ACC112 (cell line): ENCODE results near the gene TEX13B.
"Not testable (repeated sequence)": the region's sequence is repeated elsewhere in the genome, so short reads cannot be mapped to it uniquely, and the experiment has no call there.

ENCODE experiments used
- H2AFZ ChIP-seq: fragments of 200-600 bp; sonication (generic); one replicate; pipeline ENCODE4 v1.6.0; 2017; ENCODE audit warnings: antibody characterized with exemption, low read length; ENCODE audit not compliant: unreplicated experiment
- H3K27ac ChIP-seq: fragments of 200-600 bp; sonication (generic); 2 replicates; pipeline ENCODE4 v1.5.1; 2014; ENCODE audit warnings: low read depth, mild to moderate bottlenecking, antibody characterized with exemption, low read length, moderate library complexity
- H3K27me3 ChIP-seq: fragments of 200-600 bp; sonication (generic); 2 replicates; pipeline ENCODE4 v1.6.1; 2014; ENCODE audit warnings: mild to moderate bottlenecking, antibody characterized with exemption, low read length, moderate library complexity, mixed read lengths; ENCODE audit not compliant: insufficient read depth
- H3K36me3 ChIP-seq: fragments of 200-600 bp; sonication (generic); 2 replicates; pipeline ENCODE4 v1.6.1; 2016; ENCODE audit warnings: mild to moderate bottlenecking, antibody characterized with exemption, low read length, moderate library complexity, mixed read lengths; ENCODE audit not compliant: insufficient read depth
- H3K4me1 ChIP-seq: fragments of 200-600 bp; sonication (generic); one replicate; pipeline ENCODE4 v1.6.1; 2016; ENCODE audit warnings: low read length, mixed read lengths; ENCODE audit not compliant: insufficient read depth, unreplicated experiment, control insufficient read depth
- H3K4me3 ChIP-seq: fragments of 200-600 bp; sonication (generic); 2 replicates; pipeline ENCODE4 v1.5.1; 2014; ENCODE audit warnings: mild to moderate bottlenecking, low read depth, low read length
- H3K79me2 ChIP-seq: fragments of 200-600 bp; sonication (generic); one replicate; pipeline ENCODE4 v1.6.0; 2016; ENCODE audit warnings: low read length; ENCODE audit not compliant: control insufficient read depth, unreplicated experiment, insufficient read depth

TEX13B gene

DNA sequence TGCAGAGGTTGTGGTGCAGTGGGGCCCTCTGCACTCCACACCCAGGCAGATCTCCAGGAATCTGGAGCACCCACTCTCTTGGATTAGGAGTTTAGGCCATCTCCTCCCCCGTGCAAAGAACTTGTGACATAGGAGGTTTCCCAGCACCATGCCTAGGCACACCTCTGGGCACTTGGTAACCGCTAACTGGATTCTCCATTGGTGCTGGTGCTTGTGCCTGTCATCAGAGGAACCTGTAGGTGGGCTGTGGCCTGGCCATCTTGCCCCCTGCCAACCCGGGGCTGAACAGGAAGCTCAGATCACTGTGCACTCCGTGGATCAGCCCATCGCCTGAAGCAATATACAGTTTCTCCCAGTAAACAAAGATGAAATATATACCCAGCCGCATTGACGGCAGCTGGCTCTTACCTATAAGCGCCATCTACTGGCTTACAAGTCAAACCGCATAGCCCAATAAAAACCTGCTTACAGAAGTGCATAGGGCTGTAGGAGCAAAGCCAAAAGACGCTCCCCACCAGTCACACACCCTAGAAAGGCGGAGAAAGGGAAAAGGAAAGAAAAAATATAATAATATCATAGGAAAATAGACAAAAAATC lies 19.1 kb upstream of the TEX13B start:
- Histone ChIP-seq H2AFZ (no peak overlapping the region), H3K27me3 (0 out of 2 replicates have a peak, but pooled peaks cover 10% of the 10 kb centered on the region), H3K4me1 (no peaks in the 10 kb centered on the region), H3K4me3 (no peak overlapping the region), H3K36me3 (no peaks in the 10 kb centered on the region), H3K27ac (no peak overlapping the region), H3K79me2 (no peaks in the 10 kb centered on the region)

DNA sequence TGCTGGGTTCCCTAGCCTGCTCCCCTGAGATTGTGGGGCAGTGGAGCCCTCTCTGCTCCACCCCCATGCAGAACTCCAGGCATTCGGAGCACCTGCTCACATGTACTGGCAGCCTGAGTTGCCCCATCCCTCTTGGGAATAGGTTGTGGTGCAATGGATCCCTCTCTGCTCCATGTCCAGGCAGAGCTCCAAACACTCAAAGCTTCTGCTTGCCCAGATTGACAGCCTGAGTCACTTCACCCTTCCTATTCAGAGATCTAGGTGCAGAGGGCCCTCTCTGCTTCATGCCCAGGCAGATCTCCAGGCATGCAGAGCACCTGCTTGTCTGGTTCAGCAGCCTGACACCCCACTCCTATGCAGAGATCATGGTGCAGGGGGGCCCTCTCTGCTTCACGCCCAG lies 18.6 kb upstream of the TEX13B start:
- Histone ChIP-seq H3K79me2 (no peaks in the 10 kb centered on the region), H3K27ac (no peak overlapping the region), H2AFZ (no peak overlapping the region), H3K4me1 (no peaks in the 10 kb centered on the region), H3K36me3 (no peaks in the 10 kb centered on the region), H3K4me3 (no peak overlapping the region), H3K27me3 (0 out of 2 replicates have a peak, but pooled peaks cover 4% of the 10 kb centered on the region)

DNA sequence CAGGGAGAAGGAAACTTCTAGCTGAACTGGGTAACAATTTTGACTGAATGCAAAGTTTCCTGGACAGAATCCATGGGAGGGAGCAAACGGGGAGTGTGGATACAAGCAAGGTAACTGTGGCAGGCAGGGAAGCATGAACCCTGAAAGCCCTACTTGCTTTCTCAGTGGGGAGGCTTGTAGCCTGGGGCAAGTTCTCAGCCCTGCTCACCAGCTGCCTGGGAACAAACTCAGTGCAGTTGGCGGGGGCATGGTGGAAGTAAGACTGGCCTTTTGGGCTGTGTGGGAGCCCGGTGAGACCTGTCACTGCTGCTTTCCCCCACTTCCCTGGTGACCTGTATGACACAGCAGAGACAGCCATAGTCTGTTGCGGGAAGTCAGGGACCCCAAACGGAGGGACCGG lies 14.0 kb upstream of the TEX13B start:
- no peaks in the 10 kb centered on the region for H3K36me3 ChIP-seq
- no peak overlapping the region for H3K4me3 ChIP-seq
- H3K27ac ChIP-seq, result no peak overlapping the region
- H3K27me3 ChIP-seq, result no peaks in the 10 kb centered on the region
- H3K4me1 ChIP-seq, result no peaks in the 10 kb centered on the region
- H2AFZ ChIP-seq, result no peak overlapping the region
- H3K79me2 ChIP-seq, result no peaks in the 10 kb centered on the region

DNA sequence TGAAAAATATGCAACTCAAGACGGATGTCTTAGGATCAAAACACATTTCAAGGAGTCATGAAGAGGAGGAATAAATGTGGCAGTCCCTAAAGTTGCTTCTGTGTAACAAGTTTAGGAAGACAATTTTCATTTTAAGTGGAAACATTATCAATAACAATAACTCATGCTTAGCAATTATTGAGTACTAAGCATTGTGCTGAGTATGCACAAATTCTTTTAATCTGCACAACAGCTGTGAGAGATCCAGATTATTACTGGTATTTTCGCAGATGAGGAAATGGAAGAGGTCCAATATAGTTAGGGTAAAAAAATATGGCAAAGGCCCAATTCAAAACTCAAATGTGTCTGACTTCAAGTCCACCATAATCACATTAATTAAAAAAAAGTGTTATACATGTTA lies 2.9 kb upstream of the TEX13B start:
- Histone ChIP-seq H3K27me3 (no peaks in the 10 kb centered on the region), H2AFZ (no peak overlapping the region), H3K4me1 (no peaks in the 10 kb centered on the region), H3K36me3 (no peaks in the 10 kb centered on the region), H3K4me3 (no peak overlapping the region), H3K27ac (no peak overlapping the region), H3K79me2 (no peaks in the 10 kb centered on the region)

DNA sequence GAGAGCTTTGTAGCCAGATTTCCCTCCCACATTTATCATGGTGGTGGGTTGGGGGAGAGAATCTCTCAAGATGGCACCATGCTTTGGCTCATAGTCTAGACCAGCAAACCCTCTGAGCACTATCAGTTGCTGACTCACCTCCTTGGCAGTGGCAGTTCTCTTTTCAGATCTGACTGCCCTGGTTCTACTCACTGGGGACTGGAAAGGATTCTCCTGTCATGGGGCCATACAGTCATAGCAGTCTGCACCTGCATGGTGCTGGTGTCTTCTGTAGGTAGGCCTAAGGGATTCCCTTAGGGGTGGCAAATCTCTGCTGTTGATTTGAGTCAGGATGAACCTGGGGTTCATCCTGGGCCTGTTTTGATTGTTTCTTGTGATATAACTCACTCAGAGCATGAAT lies 2.6 kb downstream of the TEX13B start:
- Histone ChIP-seq H3K4me1 (no peaks in the 10 kb centered on the region), H2AFZ (no peak overlapping the region), H3K79me2 (no peaks in the 10 kb centered on the region), H3K4me3 (no peak overlapping the region), H3K36me3 (no peaks in the 10 kb centered on the region), H3K27ac (no peak overlapping the region), H3K27me3 (no peaks in the 10 kb centered on the region)

DNA sequence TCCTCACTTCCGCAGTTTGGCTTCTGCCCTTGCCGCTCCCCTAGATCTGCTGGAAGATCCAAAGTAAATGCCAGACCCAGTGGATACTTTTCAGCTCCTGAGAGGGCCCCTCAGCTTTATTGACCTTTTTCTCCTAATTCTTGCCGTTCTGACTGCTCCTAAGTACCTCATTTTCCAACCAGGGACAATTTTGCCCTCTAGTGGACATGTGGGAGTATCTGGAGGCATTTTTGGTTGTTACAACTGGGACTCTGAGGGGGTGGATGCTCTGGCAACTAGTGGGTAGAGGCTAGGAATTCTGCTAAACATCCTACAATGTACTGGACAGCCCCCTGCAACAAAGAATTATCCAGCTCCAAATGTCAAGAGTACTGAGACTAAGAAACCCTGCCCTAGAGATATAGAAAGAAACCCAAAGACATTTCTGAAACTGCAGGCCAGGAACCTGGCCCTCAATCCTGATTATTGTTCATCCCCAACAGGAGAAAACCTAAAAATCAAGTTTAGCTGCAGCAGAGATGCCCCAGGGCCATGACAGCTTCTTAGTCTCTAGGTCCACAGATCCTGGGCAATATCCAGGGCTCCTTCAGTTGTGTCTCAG lies 3.4 kb downstream of the TEX13B start:
- Histone ChIP-seq H3K36me3 (no peaks in the 10 kb centered on the region), H3K27me3 (no peaks in the 10 kb centered on the region), H2AFZ (no peak overlapping the region)

DNA sequence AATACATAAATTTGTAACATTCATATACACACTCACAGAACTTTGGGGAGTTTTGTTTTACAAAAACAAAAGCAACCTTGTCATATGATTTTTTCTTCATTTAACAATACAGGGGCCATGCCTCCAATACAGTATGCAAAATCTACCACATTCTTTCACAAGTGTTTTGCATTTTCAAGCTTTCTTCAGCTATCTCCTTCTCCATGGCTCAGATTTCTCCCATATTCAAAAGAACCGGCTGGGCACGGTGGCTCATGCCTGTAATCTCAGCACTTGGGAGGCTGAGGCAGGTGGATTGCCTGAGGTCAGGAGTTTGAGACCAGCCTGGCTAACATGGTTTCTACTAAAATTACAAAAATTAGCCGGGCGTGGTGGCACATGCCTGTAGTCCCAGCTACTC lies 4.1 kb downstream of the TEX13B start:
- H3K27me3 ChIP-seq, result no peaks in the 10 kb centered on the region
- H3K27ac ChIP-seq, result no peak overlapping the region
- no peaks in the 10 kb centered on the region for H3K79me2 ChIP-seq

More for the DNA sequence above, 3.4 kb downstream of the TEX13B start:
- no peak overlapping the region for H3K27ac ChIP-seq
- H3K4me1 ChIP-seq, result no peaks in the 10 kb centered on the region
- no peak overlapping the region for H3K4me3 ChIP-seq
- no peaks in the 10 kb centered on the region for H3K79me2 ChIP-seq

DNA sequence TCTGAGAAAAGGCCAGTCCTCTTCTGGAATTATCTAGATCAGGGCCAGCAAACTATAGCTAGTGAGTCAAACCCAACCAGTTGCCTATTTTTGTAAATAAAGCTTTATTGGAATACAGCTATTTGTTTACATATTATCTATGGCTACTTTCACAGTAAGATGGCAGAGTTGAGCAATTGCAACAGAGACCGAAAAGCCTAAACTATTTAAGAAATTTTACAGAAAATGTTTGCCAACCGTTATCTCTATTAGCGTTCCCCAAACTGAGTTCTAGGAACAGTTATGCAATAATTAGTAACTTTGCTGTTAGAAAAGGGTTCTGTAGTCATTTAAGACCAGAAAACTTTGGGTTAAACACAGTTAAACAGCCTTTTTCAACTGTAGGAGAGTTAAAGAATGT lies 10.5 kb downstream of the TEX13B start:
- Histone ChIP-seq H2AFZ (no peak overlapping the region), H3K27ac (no peak overlapping the region), H3K4me3 (no peak overlapping the region), H3K79me2 (no peaks in the 10 kb centered on the region), H3K4me1 (no peaks in the 10 kb centered on the region), H3K36me3 (no peaks in the 10 kb centered on the region), H3K27me3 (no peaks in the 10 kb centered on the region)

More for the DNA sequence above, 4.1 kb downstream of the TEX13B start:
- H3K4me1 ChIP-seq, result no peaks in the 10 kb centered on the region
- no peaks in the 10 kb centered on the region for H3K36me3 ChIP-seq
- no peak overlapping the region for H2AFZ ChIP-seq
- H3K4me3 ChIP-seq, result no peak overlapping the region

DNA sequence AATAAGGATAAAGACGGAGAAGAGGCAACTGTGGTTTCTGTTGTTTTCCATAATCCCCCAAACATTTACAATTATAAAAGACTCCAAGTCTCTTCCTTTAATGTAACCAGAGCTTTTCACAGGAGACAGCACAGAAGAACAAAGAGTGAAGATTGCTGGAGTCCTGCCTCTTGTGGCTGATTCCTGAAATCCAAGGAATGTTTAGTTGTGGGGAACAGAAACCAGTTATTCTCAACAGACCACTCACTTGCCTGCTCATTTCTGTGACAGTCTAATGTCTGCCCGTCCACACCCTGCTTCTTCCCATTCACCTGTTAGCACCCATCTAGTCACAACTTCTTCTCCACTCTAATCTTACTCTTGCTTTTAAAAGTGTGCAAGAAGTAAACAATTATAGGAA lies 12.1 kb downstream of the TEX13B start:
- H2AFZ ChIP-seq, result no peak overlapping the region

DNA sequence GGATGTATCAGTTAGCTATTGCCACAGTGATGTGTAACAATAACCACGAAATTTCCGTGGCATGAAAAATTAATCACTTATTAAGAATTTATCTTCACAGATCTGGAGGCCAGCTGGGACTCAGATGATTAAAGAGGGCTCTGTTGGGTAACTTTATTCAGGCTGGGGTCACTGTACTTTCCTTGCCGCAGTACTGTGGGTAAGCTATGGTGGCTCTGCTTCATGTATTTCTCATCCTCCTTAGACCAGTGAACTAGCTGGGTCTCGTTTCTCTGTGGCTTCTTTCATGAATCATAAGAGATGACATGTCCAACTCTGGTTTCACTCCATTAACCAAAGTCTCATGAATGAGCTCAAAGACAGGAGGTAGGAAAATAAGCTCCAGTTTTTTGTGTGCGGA lies 13.5 kb downstream of the TEX13B start:
- Histone ChIP-seq H3K4me3 (no peak overlapping the region), H2AFZ (no peak overlapping the region), H3K27me3 (no peaks in the 10 kb centered on the region), H3K79me2 (no peaks in the 10 kb centered on the region), H3K36me3 (no peaks in the 10 kb centered on the region), H3K27ac (no peak overlapping the region), H3K4me1 (no peaks in the 10 kb centered on the region)

More for the DNA sequence above, 12.1 kb downstream of the TEX13B start:
- H3K79me2 ChIP-seq, result no peaks in the 10 kb centered on the region
- H3K27ac ChIP-seq, result no peak overlapping the region
- no peaks in the 10 kb centered on the region for H3K4me1 ChIP-seq
- H3K27me3 ChIP-seq, result no peaks in the 10 kb centered on the region
- no peaks in the 10 kb centered on the region for H3K36me3 ChIP-seq
- H3K4me3 ChIP-seq, result no peak overlapping the region

DNA sequence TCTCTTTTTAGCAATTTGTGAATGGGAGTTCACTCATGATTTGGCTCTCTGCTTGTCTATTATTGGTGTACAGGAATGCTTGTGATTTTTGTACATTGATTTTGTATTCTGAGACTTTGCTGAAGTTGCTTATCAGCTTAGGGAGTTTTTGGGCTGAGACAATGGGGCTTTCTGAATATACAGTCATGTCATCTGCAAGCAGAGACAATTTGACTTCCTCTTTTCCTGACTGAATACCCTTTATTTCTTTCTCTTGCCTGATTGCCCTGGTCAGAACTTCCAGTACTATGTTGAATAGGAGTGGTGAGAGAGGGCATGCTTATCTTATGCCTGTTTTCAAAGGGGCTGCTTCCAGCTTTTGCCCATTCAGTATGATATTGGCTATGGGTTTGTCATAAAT lies 26.8 kb downstream of the TEX13B start:
- H3K27me3 ChIP-seq, result not testable (repeated sequence)

More for the DNA sequence above, 26.8 kb downstream of the TEX13B start:
- H3K36me3 ChIP-seq, H3K4me1 ChIP-seq, H2AFZ ChIP-seq, H3K4me3 ChIP-seq, H3K79me2 ChIP-seq, H3K27ac ChIP-seq: not testable (repeated sequence)
